Aorta (tissue), 5 donors: ENCODE measurements around the gene LY86. TPM values are rescaled to one million over a fixed set of nuclear protein-coding genes. Genes with fewer than 3 reads are reported as not detected.

Experiments used
- ATAC-seq: fragments of 200-7000 bp; cut with Tn5 transposase; one replicate; pipeline ENCODE4 v1.9.1; 2022; ENCODE audit warnings: moderate library complexity; ENCODE audit not compliant: low FRiP score
- DNase-seq, 2 donors: peaks; one replicate each; pipeline ENCODE4 v3.0.0-alpha.2; 2020
- H3K27ac ChIP-seq, 2 donors: one replicate each; pipeline ENCODE4 v1.5.1; 2013; ENCODE audit warnings: low read length in 2 of 2, mild to moderate bottlenecking in 2 of 2, moderate library complexity in 2 of 2, control low read depth in 1 of 2, inconsistent platforms in 1 of 2, low read depth in 1 of 2
- H3K27me3 ChIP-seq, 2 donors: one replicate each; pipeline ENCODE4 v1.6.1; 2013; ENCODE audit warnings: control low read depth in 1 of 2, low read length in 1 of 2, mild to moderate bottlenecking in 1 of 2, moderate library complexity in 1 of 2; ENCODE audit not compliant: insufficient read depth in 2 of 2, control insufficient read depth in 1 of 2
- H3K36me3 ChIP-seq, 2 donors: one replicate each; pipeline ENCODE4 v1.6.1; 2013; ENCODE audit warnings: control low read depth in 1 of 2, low read length in 1 of 2, mild to moderate bottlenecking in 1 of 2; ENCODE audit not compliant: insufficient read depth in 2 of 2, control insufficient read depth in 1 of 2
- H3K4me1 ChIP-seq, 2 donors: one replicate each; pipeline ENCODE4 v1.6.1; 2013; ENCODE audit warnings: low read length in 2 of 2, control low read depth in 1 of 2, mild to moderate bottlenecking in 1 of 2, moderate library complexity in 1 of 2; ENCODE audit not compliant: insufficient read depth in 2 of 2, control insufficient read depth in 1 of 2
- H3K4me3 ChIP-seq, 2 donors: one replicate each; pipeline ENCODE4 v1.5.1; 2013; ENCODE audit warnings: low read length in 2 of 2, control low read depth in 1 of 2, mild to moderate bottlenecking in 1 of 2
- H3K9me3 ChIP-seq: one replicate; pipeline ENCODE4 v1.6.1; 2013; ENCODE audit warnings: mild to moderate bottlenecking, low read length; ENCODE audit not compliant: control insufficient read depth
- WGBS, 2 donors: extraction: QIAGEN DNeasy Blood & Tissue Kit; methylation state at CpG; one replicate each; pipeline ENCODE4 v1.1.7; 2013; 5-methylcytosine and 5-hydroxymethylcytosine counted together
- intact Hi-C, 2 donors: fragments of 100-400 bp; cut with DNase I; formaldehyde crosslinking; loops; one replicate each; pipeline versions ENCODE4 v1.14.2 to v1.15.0; 2022
- polyA plus RNA-seq, 2 donors: library from polyadenylated mRNA; stranded (reverse); fragments of 200-250 nt; gene quantifications; one replicate each; pipeline ENCODE4 v1.2.3, GENCODE V29; 2013
- total RNA-seq, 2 donors: library from RNA; stranded (reverse); fragmentation: NEBNext Ultra II Directional; extraction: Animal tissue kit (Norgen Biotek cat#: 25700); gene quantifications; one replicate each; pipeline ENCODE4 v1.2.1, GENCODE V29; 2021
- donor health status: healthy with polysubstance abuse.
- donor health status: Bipolar disorder and iron deficiency.
- donor health status: DM: no; HTN: no; CAD: no.
- donor health status: DM: no; HTN: no; CAD: no.
- donor health status: DM: yes; HTN: yes; CAD: no.

The LY86 gene
- total and polyA plus RNA-seq, 4 donors: 2.6 to 10.5 (median 3.9) TPM

DNA sequence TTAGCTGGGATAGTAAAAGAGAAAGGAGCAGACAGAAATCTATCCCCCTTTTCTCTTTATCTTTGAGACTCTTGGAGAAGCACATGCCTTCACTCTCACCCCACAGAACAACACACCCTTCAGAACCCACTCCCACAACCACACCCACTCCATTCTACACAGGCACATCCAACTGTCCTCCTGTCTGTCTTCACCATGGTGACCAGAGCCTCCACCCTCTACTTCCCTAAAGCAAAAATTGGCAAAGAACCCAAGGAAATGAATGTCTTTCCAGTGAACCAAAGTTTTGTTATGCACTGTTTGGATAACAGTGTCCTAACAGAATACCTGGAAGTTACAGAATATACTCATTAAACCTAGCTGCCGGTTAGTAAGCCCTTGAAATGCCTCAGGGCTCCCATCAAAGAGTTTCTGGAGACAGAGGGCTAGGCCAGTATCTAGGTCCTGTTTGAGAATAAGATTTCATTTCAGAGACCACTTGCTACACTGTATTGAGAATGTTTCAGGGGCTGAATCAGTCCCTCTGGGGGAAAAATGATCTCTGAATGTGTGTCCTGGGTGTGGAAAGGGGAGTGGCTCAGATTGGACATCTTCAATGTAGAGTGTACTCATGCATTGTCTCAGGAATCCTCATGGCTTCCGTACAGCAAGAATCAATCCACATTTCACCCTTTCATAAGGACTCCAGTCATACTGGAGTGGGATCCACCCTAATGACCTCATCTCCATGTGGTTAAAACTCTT is 101.1 kb downstream of the LY86 start:
- Histone ChIP-seq H3K27ac (no peak overlapping the region), H3K4me3 (no peak overlapping the region), H3K9me3 (peaks cover 4% of the 10 kb centered on the region), H3K27me3 (no peaks in the 10 kb centered on the region), H3K4me1 (no peaks in the 10 kb centered on the region), H3K36me3 (no peaks in the 10 kb centered on the region)
- no peak for ATAC-seq
- DNase-seq: no peak
- intact Hi-C loops: no loop called here
- WGBS, 2 donors: 86 to 90% methylated on average over 2 of the region's 2 CpGs

GRCh38 chr6:6690144-6690483 is 101.6 kb downstream of the LY86 start:
- Histone ChIP-seq H3K27me3 (no peaks in the 10 kb centered on the region), H3K4me3 (no peak overlapping the region), H3K4me1 (no peaks in the 10 kb centered on the region), H3K27ac (no peak overlapping the region), H3K9me3 (peaks cover 4% of the 10 kb centered on the region), H3K36me3 (no peaks in the 10 kb centered on the region)
- ATAC-seq (no peak), DNase-seq (no peak)
- 94 to 100% methylated on average over 2 of the region's 2 CpGs for WGBS, 2 donors
- intact Hi-C loops: no loop called here

DNA sequence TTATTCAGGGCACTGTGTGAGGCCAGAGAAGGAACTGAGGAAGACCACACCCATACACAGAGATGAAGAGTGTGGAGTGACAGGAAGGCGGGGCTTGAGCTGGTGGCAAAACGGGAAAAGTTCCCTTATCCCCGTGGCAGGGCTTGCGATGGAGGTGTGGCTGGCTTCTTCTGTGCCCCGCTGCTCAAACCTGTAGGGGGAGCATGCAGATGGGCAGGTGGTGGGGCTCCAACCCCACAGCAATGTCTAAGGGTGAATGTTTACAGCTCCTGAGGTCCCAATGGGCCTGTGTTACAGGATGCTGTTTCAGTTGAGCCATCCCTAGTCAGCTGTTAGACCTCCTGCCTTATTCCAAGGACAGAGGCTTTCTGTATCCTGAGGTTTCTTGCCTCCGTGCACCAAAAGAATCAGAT is 105.9 kb downstream of the LY86 start:
- DNase-seq: no peak
- ATAC-seq: no peak
- Histone ChIP-seq H3K27ac (no peak overlapping the region), H3K4me1 (peaks cover 0 to under 1% of the 10 kb centered on the region in 2 donors), H3K4me3 (no peak overlapping the region), H3K27me3 (no peaks in the 10 kb centered on the region), H3K9me3 (peaks cover 4% of the 10 kb centered on the region), H3K36me3 (no peaks in the 10 kb centered on the region)
- 71 to 73% methylated on average over 6 of the region's 6 CpGs for WGBS, 2 donors
- intact Hi-C loops: no loop called here

DNA sequence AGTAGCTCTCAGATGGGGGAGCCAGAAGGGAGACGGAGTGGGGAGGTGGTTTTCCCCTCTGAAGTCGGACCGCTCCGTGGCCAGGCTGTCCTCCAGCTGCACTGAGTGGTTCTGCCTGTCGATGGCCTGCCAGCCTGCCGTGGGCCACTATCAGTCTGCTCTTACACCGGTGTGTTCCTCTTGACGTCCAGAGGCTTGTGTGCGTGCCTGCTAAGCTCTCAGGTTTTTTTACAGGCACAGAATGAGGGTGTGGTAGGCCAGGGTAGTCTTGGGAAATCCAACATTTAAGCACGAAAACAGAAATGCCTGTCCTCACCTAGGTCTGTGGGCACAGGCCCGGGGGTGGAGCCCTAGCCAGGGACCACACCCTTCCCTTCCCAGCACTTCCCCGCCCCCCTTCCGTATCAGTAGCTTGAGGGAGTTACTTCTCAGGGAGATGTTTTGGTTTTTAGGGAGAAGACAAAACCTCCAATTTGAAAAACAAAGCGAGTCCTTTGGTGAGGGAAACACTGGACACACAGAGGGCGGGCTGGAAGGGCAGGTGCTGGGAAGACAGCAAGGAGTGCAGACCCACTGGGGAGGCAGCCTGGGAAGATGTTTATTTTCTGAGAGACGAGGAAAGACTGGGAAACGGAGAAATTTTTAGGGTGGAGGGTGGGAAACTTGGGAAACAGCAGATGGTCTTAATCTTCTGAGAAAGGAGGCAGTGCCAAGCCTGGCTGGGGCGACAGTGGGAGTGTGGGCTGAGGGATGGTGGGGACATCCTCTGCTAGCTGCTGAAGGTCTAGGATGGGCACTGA is 106.5 kb downstream of the LY86 start:
- Histone ChIP-seq H3K27me3 (no peaks in the 10 kb centered on the region), H3K9me3 (peaks cover 4% of the 10 kb centered on the region), H3K4me1 (peaks cover 1 to 3% of the 10 kb centered on the region in 2 donors), H3K4me3 (no peak overlapping the region), H3K36me3 (no peaks in the 10 kb centered on the region), H3K27ac (no peak overlapping the region)
- no peak for DNase-seq
- 58 to 61% methylated on average over 18 of the region's 18 CpGs for WGBS, 2 donors
- intact Hi-C loops: no loop called here
- ATAC-seq: peak; percentile 22

DNA sequence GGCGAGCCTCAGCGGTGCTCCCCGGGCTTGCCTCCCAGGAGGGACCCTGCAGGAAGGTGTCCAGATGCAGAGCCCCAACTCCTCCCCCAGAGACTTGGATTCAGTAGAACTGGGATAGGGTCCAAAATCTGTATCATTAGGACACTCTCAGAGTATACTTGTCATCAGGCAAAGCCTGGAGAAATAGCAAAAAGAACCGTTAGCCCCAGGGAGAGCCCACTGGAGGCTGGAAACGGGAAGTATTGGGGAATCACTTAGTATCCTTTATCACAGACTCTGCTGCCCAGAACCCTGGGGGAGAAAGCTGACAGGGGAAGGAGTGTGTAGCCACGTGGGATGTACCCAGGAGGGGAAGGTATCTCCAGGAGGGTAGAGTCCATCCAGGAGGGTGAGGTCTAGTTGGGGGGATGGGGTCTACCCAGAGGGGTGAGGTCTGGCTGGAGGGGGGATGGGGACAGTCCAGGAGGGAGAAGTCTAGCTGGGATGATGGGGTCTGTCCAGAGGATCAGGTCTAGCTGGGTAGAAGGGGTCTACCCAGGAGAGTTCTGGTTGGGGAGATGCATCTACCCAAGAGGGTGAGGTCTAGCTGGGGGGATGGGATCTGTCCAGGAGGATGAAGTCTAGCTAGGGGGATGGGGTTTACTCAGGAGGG is 107.2 kb downstream of the LY86 start:
- intact Hi-C loops: loop anchor here in 1 of 2 donors (2.0 kb wide), 1 partner anchor 59 kb away; no protein-coding TSS in a partner anchor
- no peaks in the 10 kb centered on the region for H3K36me3 ChIP-seq
- peaks cover 3% of the 10 kb centered on the region in 2 donors for H3K4me1 ChIP-seq
- DNase-seq: no peak
- H3K27ac ChIP-seq: no peak overlapping the region
- ATAC-seq: no peak
- WGBS, 2 donors: 56 to 60% methylated on average over 6 of the region's 6 CpGs
- peaks cover 4% of the 10 kb centered on the region for H3K9me3 ChIP-seq
- H3K27me3 ChIP-seq: no peaks in the 10 kb centered on the region
- H3K4me3 ChIP-seq: no peak overlapping the region

GRCh38 chr6:6696867-6697531 is 108.5 kb downstream of the LY86 start:
- ATAC-seq (no peak), DNase-seq (peak; percentile 80 to 85)
- 43 to 45% methylated on average over 9 of the region's 9 CpGs for WGBS, 2 donors
- H3K4me1 ChIP-seq: peaks cover 3% of the 10 kb centered on the region in 2 donors
- no peak overlapping the region for H3K27ac ChIP-seq
- intact Hi-C loops: loop anchor here in 1 of 2 donors (2.0 kb wide), 1 partner anchor 58 kb away; no protein-coding TSS in a partner anchor
- no peaks in the 10 kb centered on the region for H3K9me3 ChIP-seq
- H3K36me3 ChIP-seq: no peaks in the 10 kb centered on the region
- H3K4me3 ChIP-seq: no peak overlapping the region
- no peaks in the 10 kb centered on the region for H3K27me3 ChIP-seq

GRCh38 chr6:6697620-6698019 is 109.1 kb downstream of the LY86 start:
- ATAC-seq: no peak
- Histone ChIP-seq H3K9me3 (no peaks in the 10 kb centered on the region), H3K4me1 (peaks cover 3% of the 10 kb centered on the region in 2 donors), H3K27me3 (no peaks in the 10 kb centered on the region), H3K27ac (no peak overlapping the region), H3K36me3 (no peaks in the 10 kb centered on the region), H3K4me3 (no peak overlapping the region)
- DNase-seq: no peak
- intact Hi-C loops: loop anchor here in 1 of 2 donors (2.0 kb wide), 1 partner anchor 57 kb away; no protein-coding TSS in a partner anchor
- 97 to 100% methylated on average over 3 of the region's 3 CpGs for WGBS, 2 donors

DNA sequence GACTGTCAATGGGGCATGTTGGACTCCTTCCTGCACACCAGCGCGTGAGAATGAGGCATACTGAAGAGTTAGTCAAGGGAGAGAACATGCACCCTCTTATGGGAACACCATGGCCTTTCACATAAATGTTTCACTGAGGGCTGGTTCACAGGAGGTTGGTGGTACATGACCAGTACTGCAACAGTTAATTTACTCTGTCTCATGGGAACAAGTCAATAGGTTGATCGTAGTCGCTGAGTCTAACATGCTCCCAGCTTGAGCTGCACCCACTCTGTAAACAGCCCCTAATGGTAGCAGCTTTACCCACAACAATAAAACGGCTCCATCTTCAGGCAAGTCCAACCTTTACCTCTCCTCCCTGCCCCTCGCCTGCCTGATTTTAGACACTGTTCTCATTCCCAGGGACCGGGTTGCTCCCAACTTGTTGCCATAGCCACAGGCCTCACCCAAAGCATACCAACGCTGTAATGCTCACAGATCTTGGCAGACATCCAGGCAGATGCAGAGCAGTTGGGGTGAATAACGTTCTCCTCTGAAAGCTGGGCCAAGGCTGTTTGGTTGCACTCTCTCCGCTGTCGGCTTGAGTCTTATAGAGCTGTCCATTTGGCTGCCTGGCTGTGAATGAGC is 111.3 kb downstream of the LY86 start:
- no peaks in the 10 kb centered on the region for H3K27me3 ChIP-seq
- no peak overlapping the region for H3K4me3 ChIP-seq
- WGBS, 2 donors: 18 to 20% methylated on average over 11 of the region's 11 CpGs
- H3K9me3 ChIP-seq: no peaks in the 10 kb centered on the region
- DNase-seq: peak; percentile 84 to 85
- H3K4me1 ChIP-seq: peaks cover 3% of the 10 kb centered on the region in 2 donors
- H3K36me3 ChIP-seq: no peaks in the 10 kb centered on the region
- intact Hi-C loops: no loop called here
- ATAC-seq: peak; percentile 75
- peak overlapping the region in 1 of 2 donors; percentile 14 for H3K27ac ChIP-seq
